Prostate gland (tissue), 2 donors: ENCODE data around the gene IGIP.

Source experiments
- CTCF ChIP-seq, 4 experiments: fragments of 200-600 bp in 2 of 4; fragments of 450-650 bp in 2 of 4; sonication (generic) in 2 of 4; IDR thresholded peaks; 1 replicate in 3 of 4; 2 replicates in 1 of 4; pipeline ENCODE4 v1.5.1; 2016 to 2019; ENCODE audit warnings: antibody characterized with exemption in 4 of 4, mild to moderate bottlenecking in 2 of 4, moderate library complexity in 2 of 4
- POLR2A ChIP-seq: fragments of 450-650 bp; IDR thresholded peaks from one replicate; pipeline ENCODE4 v1.6.1; 2016; ENCODE audit warnings: antibody characterized with exemption, mild to moderate bottlenecking
- POLR2AphosphoS5 ChIP-seq: sonication (generic); formaldehyde crosslinking; IDR thresholded peaks from one replicate; pipeline ENCODE4 v1.6.1; 2017; ENCODE audit warnings: antibody characterized with exemption

GRCh38 chr5:140076142-140076541, 49.6 kb upstream of the IGIP start:
- TF ChIP-seq CTCF (IDR thresholded peaks at IDR 0.05) (no peak), POLR2AphosphoS5 (no peak), POLR2A (no peak)
